Type B pancreatic cell (in vitro differentiated cells): ENCODE measurements around the gene HEG1. TPM values are rescaled to one million over a fixed set of nuclear protein-coding genes. Genes with fewer than 3 reads are reported as not detected.

ENCODE experiments used
- DNase-seq: peaks from one replicate; pipeline ENCODE4 v3.0.0; 2021; ENCODE audit warnings: mixed read lengths; ENCODE audit not compliant: unreplicated experiment; ENCODE audit errors: extremely low spot score
- H3K27ac Mint-ChIP-seq: 2 replicates; pipeline ENCODE4 v1.8.0; 2021; ENCODE audit warnings: mild to moderate bottlenecking, mixed read lengths
- H3K27me3 Mint-ChIP-seq: 2 replicates; pipeline ENCODE4 v1.8.0; 2021; ENCODE audit warnings: mixed read lengths
- H3K36me3 Mint-ChIP-seq: 2 replicates; pipeline ENCODE4 v1.8.0; 2021; ENCODE audit warnings: mixed read lengths
- H3K4me1 Mint-ChIP-seq: one replicate; pipeline ENCODE4 v1.8.0; 2021; ENCODE audit warnings: mixed read lengths; ENCODE audit not compliant: unreplicated experiment
- H3K4me3 Mint-ChIP-seq: 2 replicates; pipeline ENCODE4 v1.8.0; 2021; ENCODE audit warnings: mild to moderate bottlenecking, mixed read lengths
- H3K9me3 Mint-ChIP-seq: 2 replicates; pipeline ENCODE4 v1.8.0; 2021; ENCODE audit warnings: mixed read lengths
- CTCF ChIP-seq: fragments of 200-600 bp; sonication (generic); conservative IDR thresholded peaks from 2 replicates; pipeline ENCODE4 v1.5.0; 2021; ENCODE audit warnings: antibody characterized with exemption, mild to moderate bottlenecking
- total RNA-seq: library from RNA; stranded (reverse); gene quantifications from 2 replicates; pipeline ENCODE4 v1.2.1, GENCODE V29; 2021; ENCODE audit warnings: low replicate concordance

HEG1 gene
- total RNA-seq, 1 donor from 2014 or later = 43.1 TPM

GRCh38 chr3:125051715-125052581 lies 3.8 kb downstream of the HEG1 start:
- DNase-seq = no peak
- H3K4me1 Mint-ChIP-seq = peaks cover 41% of the 10 kb centered on the region
- H3K27ac Mint-ChIP-seq = peak overlapping the region; percentile 16
- no peaks in the 10 kb centered on the region for H3K9me3 Mint-ChIP-seq
- no peak for TF ChIP-seq CTCF
- H3K4me3 Mint-ChIP-seq = peak overlapping the region; percentile 88
- H3K27me3 Mint-ChIP-seq = peaks cover 52% of the 10 kb centered on the region
- peaks cover 6% of the 10 kb centered on the region for H3K36me3 Mint-ChIP-seq

GRCh38 chr3:125051205-125051604 lies 4.6 kb downstream of the HEG1 start:
- DNase-seq = no peak
- no peaks in the 10 kb centered on the region for H3K9me3 Mint-ChIP-seq
- peaks cover 48% of the 10 kb centered on the region for H3K27me3 Mint-ChIP-seq
- no peak for TF ChIP-seq CTCF
- H3K4me1 Mint-ChIP-seq = peaks cover 37% of the 10 kb centered on the region
- H3K36me3 Mint-ChIP-seq = peaks cover 6% of the 10 kb centered on the region
- peak overlapping the region; percentile 16 for H3K27ac Mint-ChIP-seq
- peak overlapping the region; percentile 37 for H3K4me3 Mint-ChIP-seq

GRCh38 chr3:125050488-125051090 lies 5.2 kb downstream of the HEG1 start:
- TF ChIP-seq CTCF = no peak
- H3K27me3 Mint-ChIP-seq = peaks cover 48% of the 10 kb centered on the region
- no peak overlapping the region for H3K4me3 Mint-ChIP-seq
- peaks cover 37% of the 10 kb centered on the region for H3K4me1 Mint-ChIP-seq
- no peaks in the 10 kb centered on the region for H3K9me3 Mint-ChIP-seq
- H3K36me3 Mint-ChIP-seq = peaks cover 6% of the 10 kb centered on the region
- H3K27ac Mint-ChIP-seq = no peak overlapping the region
- DNase-seq = no peak

GRCh38 chr3:125048282-125048681 lies 7.5 kb downstream of the HEG1 start:
- H3K27ac Mint-ChIP-seq = no peak overlapping the region

GRCh38 chr3:125045965-125046364 lies 9.8 kb downstream of the HEG1 start:
- no peaks in the 10 kb centered on the region for H3K9me3 Mint-ChIP-seq
- H3K36me3 Mint-ChIP-seq = peaks cover 6% of the 10 kb centered on the region
- peaks cover 17% of the 10 kb centered on the region for H3K4me1 Mint-ChIP-seq
- no peak for TF ChIP-seq CTCF
- no peak overlapping the region for H3K27ac Mint-ChIP-seq
- no peak for DNase-seq
- no peak overlapping the region for H3K4me3 Mint-ChIP-seq
- peaks cover 24% of the 10 kb centered on the region for H3K27me3 Mint-ChIP-seq

More at GRCh38 chr3:125048282-125048681, 7.5 kb downstream of the HEG1 start:
- H3K4me3 Mint-ChIP-seq = peak overlapping the region; percentile 2
- no peak for DNase-seq
- H3K27me3 Mint-ChIP-seq = peaks cover 30% of the 10 kb centered on the region
- no peak for TF ChIP-seq CTCF
- no peaks in the 10 kb centered on the region for H3K9me3 Mint-ChIP-seq
- H3K4me1 Mint-ChIP-seq = peaks cover 27% of the 10 kb centered on the region
- peaks cover 6% of the 10 kb centered on the region for H3K36me3 Mint-ChIP-seq
